Activated gamma-delta T cell treated with anti-CD3 and anti-CD28 coated beads, Interleukin-2, amount 50 U/mL, for 16 hours (primary cell): ENCODE measurements around the gene UBE2L5.
A peak's percentile ranks its signal among the peaks of the same experiment; 100 is the strongest.
"Not testable (repeated sequence)": the region's sequence is repeated elsewhere in the genome, so short reads cannot be mapped to it uniquely, and the experiment has no call there.

Source experiments
- DNase-seq: peaks from one replicate; pipeline ENCODE4 v3.0.0-alpha.2; 2020; ENCODE audit warnings: low read depth

Gene UBE2L5

DNA sequence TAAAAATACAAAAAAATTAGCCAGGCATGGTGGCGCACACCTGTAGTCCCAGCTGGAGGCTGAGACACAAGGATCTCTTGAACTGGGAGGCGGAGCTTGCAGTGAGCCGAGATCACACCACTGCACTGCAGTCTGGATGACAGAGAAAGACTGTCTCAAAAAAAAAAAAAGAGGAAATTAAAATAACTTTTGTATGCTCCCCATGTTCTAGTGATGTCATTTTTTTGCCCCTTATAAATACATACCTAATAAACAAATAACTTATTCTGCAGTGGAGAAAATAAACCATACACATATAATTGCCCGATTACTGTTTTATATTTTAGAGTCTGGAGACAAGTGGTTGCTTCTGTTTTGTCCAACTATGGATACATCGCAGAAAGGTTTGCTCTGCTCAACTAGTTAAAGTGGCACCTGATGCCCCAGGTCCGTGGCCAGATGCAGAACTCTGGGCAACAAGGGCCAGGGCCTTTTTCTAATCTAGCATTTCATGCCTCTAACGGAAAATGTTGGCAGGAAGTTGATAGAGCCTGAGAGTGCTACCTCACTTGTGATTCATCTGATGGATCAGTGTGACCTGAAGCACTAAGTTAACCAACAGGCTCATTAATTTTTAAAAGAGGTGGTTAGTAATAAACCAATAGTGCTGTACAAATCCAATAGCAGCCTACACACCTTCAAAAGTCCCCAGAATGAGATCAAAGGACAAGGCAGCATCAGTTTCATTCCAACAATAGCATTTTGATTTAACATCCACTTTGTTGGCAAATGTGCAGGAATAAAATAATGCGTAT lies 18.8 kb downstream of the UBE2L5 start:
- no peak for DNase-seq

DNA sequence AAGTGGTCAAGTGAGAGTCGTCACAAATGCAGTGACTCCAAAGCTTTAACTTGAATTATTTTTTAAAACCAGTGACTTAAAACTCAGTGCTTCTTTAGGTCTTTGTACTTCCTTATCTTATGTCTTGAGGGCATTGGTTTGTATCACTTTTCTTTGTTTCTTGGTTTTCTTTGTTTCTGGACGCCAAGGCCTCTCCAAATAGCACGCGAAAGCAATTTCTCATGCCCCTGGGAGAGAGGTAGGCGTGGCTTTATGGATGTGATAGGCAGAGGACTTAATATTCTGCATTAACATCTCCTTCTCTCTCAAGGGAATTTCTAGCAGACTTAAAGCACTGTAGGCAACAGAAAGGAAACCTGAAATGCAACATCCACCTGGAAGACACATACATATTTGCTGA lies 20.6 kb downstream of the UBE2L5 start:
- no peak for DNase-seq

DNA sequence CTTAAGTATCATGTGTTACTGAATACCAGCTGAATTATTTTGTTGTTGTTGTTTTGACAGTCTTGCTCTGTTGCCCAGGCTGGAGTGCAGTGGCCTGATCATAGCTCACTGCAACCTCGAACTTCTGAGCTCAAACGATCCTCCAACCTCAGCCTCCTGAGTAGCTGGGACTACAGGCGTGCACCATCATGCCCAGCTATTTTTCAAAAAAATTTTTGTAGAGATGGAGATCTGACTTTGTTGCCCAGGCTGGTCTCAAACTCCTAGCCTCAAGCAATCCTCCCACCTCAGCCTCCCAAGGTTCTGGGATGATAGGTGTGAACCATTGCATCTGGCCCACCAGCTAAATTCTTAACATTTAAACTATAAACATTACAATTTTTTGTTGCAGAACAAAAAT lies 21.2 kb downstream of the UBE2L5 start:
- not testable (repeated sequence) for DNase-seq

DNA sequence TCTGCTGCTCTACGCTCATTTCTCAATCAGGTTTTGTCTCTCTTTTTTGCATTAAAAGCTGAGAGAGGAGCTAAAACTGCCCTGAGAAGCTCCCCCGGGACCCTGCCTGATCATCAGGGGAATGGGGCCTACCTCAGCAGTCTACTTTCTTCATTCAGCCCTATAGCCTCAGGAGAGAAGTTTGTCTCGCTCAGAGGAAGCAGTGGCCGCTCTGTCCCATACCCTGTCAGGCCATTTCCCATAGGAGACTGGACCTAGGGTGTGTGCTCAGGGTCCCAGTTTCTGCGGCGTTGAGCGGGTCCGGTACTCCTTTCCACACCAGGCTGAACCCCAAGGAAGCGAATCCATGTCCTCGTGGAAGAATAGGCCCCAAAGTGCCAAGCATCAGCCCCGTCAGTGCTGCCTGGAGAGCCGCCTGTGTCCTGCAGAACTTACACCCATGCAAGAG lies 21.7 kb downstream of the UBE2L5 start:
- DNase-seq: no peak

DNA sequence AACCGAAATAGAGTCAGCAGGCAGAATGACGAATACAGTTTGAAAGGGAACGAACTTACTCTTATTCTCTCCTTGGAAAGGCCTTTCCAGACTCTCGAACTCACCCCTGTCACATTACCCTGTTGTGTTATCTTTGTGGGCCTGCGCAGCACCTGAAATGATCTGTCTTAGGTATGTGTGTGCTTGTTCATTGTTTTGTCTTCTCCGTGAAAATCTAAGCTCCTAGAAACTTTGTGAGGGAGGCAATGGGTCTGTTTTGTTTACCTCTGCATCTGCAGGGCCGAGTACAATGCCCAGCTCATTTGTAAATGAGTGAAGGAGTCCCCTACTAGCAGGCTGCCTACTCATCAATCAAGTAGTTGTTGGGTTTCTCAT lies 23.8 kb downstream of the UBE2L5 start:
- no peak for DNase-seq

DNA sequence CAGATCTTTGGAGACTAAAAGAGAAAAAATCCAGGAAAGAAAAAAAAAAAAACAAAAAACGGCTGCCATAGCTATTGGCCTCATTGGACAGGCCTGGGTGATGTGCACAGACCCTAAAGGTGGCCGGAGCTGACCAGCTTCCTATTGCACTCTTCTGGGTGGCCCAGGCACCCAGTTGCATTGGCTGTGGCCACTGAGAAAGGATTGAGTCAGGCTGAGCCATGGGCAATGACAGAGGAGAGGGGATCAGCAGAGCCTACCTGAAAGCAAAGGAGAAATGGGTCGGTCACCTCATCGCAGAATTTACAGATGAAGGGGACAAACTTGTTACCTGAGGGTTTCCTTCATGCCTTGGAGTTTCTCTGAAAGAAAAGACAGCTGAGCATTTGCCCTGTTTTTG lies 26.1 kb downstream of the UBE2L5 start:
- no peak for DNase-seq

- no peak for DNase-seq
These were observed 27.8 kb downstream of the UBE2L5 start for GRCh38 chr13:30450066-30450465.

- DNase-seq: not testable (repeated sequence)
These were observed 29.2 kb downstream of the UBE2L5 start for GRCh38 chr13:30451476-30451875.

DNA sequence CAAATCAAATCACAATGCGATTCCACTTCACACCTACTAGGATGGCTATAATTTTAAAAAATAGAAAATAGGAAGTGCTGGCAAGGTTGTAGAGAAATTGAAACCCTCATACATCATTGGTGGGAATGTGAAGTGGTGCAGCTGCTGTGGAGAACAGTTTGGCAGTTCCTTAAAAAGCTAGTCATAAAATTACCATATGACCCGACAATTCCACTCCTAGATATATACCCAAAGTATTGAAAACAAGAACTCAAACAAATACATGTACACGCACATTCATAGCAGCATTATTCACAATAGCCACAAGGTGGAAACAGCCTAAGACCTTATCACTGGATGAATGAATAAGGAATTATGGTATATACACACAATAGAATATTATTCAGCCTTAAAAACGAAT lies 31.4 kb downstream of the UBE2L5 start:
- no peak for DNase-seq

GRCh38 chr13:30454991-30455390 lies 32.7 kb downstream of the UBE2L5 start:
- no peak for DNase-seq

- no peak for DNase-seq
These were observed 34.0 kb downstream of the UBE2L5 start for GRCh38 chr13:30456290-30456689.

- DNase-seq: no peak
These were observed 35.1 kb downstream of the UBE2L5 start for GRCh38 chr13:30457306-30457891.

GRCh38 chr13:30461279-30462066 lies 39.2 kb downstream of the UBE2L5 start:
- not testable (repeated sequence) for DNase-seq

GRCh38 chr13:30463787-30464495 lies 41.6 kb downstream of the UBE2L5 start:
- DNase-seq: peak; percentile 60

GRCh38 chr13:30464496-30465342 lies 42.4 kb downstream of the UBE2L5 start:
- peak; percentile 72 for DNase-seq

- no peak for DNase-seq
These were observed 43.0 kb downstream of the UBE2L5 start for GRCh38 chr13:30465343-30465592.

DNA sequence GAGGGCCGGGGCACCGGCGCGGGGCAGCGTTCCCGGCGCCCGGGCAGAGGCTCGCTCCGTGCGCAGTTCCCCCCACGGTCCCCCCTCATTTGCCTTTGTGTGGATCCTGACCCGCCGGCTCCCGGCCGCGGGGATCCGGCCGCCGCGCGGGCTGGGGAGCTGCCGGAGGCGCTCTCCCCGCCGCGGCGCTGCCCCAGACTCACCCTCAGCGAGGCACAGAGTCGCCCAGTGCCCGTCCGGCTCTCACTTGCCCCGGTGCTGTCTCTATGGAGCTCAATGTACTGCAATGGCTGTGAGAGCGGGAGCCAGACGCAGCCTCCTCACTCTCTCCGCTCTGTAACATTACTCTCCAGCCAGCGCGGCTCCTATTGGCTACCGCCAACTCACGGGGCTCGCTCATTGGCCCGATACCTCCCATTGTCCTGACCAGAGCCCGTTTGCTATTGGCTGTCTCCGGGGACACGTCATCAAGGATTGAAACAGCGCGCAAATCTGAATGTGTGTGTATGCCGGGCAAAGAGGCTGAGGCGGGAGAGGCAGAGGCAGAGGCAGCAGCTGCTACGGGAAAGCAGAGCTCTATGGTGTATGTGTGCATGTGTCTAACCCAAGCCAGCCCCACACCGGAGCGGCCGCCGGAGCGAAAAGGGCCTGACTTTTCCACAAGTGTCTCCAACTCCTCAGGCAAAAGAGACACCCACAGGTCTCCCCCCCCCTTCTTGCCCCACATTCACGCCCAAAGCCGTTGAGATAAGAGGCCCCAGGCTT lies 43.5 kb downstream of the UBE2L5 start, which contains the start of gene HMGB1:
Gene HMGB1, minus strand, starts transcription at position 344 of the 765 bp plus-strand sequence. CDS start 2,256 bp downstream, outside the sequence.
- peak; percentile 95 for DNase-seq

GRCh38 chr13:30466358-30466714 lies 44.0 kb downstream of the UBE2L5 start:
- DNase-seq: no peak

DNA sequence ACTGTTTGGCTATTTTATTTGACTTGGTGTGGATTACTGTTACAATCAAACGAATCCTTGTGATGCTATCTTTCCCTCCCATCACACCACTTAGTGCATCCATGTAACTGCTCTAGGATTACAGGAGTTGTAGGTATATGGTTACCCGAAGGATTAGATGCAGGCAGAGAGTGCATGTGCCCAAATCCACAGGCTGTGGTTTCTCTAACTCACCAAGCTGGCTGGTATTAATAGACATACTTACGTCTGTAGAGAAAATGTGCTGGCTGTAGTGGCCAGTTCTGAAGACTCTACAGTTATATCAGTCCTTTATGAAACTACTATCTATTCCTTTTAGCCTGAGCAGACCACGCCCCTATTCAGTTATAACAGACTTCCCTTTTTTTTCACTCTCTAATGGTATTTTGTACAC lies 44.6 kb downstream of the UBE2L5 start:
- no peak for DNase-seq

DNA sequence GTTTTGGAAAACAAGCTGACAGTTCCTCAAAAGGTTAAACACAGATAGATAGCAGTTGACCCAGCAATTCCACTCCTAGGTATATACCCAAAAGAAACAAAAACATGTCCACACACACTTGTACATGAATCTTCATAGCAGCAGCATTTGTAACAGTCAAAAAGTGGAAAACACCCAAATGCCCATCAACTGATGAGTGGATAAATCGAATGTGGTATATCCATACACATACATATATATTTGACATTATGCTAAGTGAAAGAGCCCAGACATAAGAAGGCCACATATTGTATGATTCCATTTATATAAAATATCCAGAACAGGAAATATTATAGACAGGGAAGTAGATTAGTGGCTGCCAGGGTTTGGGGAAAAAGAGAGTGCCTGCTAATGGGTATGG lies 51.4 kb downstream of the UBE2L5 start:
- no peak for DNase-seq
